ENCODE data around the gene PROSER3.

PROSER3 gene

GRCh38 chr19:35736913-35737886 is 20.8 kb upstream of the PROSER3 start:
- Histone ChIP-seq H3K4me3 (ENCODE audit: low read length) (no peak overlapping the region), H3K27ac (ENCODE audit: low read depth, low read length) (no peak overlapping the region), H3K36me3 (ENCODE audit: control insufficient read depth, insufficient read depth, low read length) (peaks cover 32% of the 10 kb centered on the region), H3K27me3 (ENCODE audit: control insufficient read depth, insufficient read depth, low read length) (no peaks in the 10 kb centered on the region), H3K9ac (ENCODE audit: low read length) (no peak overlapping the region), H3K4me1 (ENCODE audit: control insufficient read depth, insufficient read depth, low read length) (peaks cover 2% of the 10 kb centered on the region)

- Histone ChIP-seq H3K4me3 (ENCODE audit: low read length) (no peak overlapping the region), H3K4me1 (ENCODE audit: control insufficient read depth, insufficient read depth, low read length) (peaks cover 2% of the 10 kb centered on the region), H3K27ac (ENCODE audit: low read depth, low read length) (no peak overlapping the region), H3K27me3 (ENCODE audit: control insufficient read depth, insufficient read depth, low read length) (no peaks in the 10 kb centered on the region), H3K9ac (ENCODE audit: low read length) (no peak overlapping the region), H3K36me3 (ENCODE audit: control insufficient read depth, insufficient read depth, low read length) (peaks cover 32% of the 10 kb centered on the region)
Observed at GRCh38 chr19:35738021-35738886, 19.7 kb upstream of the PROSER3 start.

- peaks cover 2% of the 10 kb centered on the region for H3K4me1 ChIP-seq (ENCODE audit: control insufficient read depth, insufficient read depth, low read length)
- H3K27me3 ChIP-seq (ENCODE audit: control insufficient read depth, insufficient read depth, low read length): no peaks in the 10 kb centered on the region
- H3K27ac ChIP-seq (ENCODE audit: low read depth, low read length): no peak overlapping the region
- no peak overlapping the region for H3K4me3 ChIP-seq (ENCODE audit: low read length)
- H3K9ac ChIP-seq (ENCODE audit: low read length): no peak overlapping the region
- peaks cover 31% of the 10 kb centered on the region for H3K36me3 ChIP-seq (ENCODE audit: control insufficient read depth, insufficient read depth, low read length)
Observed at GRCh38 chr19:35738887-35739229, 19.1 kb upstream of the PROSER3 start.

GRCh38 chr19:35739275-35740107 is 18.5 kb upstream of the PROSER3 start:
- Histone ChIP-seq H3K36me3 (ENCODE audit: control insufficient read depth, insufficient read depth, low read length) (peaks cover 27% of the 10 kb centered on the region), H3K4me3 (ENCODE audit: low read length) (peak overlapping the region; percentile 67), H3K9ac (ENCODE audit: low read length) (no peak overlapping the region), H3K4me1 (ENCODE audit: control insufficient read depth, insufficient read depth, low read length) (peaks cover 7% of the 10 kb centered on the region), H3K27ac (ENCODE audit: low read depth, low read length) (no peak overlapping the region), H3K27me3 (ENCODE audit: control insufficient read depth, insufficient read depth, low read length) (no peaks in the 10 kb centered on the region)

- Histone ChIP-seq H3K4me3 (ENCODE audit: low read length) (peak overlapping the region; percentile 67), H3K27me3 (ENCODE audit: control insufficient read depth, insufficient read depth, low read length) (no peaks in the 10 kb centered on the region), H3K36me3 (ENCODE audit: control insufficient read depth, insufficient read depth, low read length) (peaks cover 22% of the 10 kb centered on the region), H3K4me1 (ENCODE audit: control insufficient read depth, insufficient read depth, low read length) (peaks cover 8% of the 10 kb centered on the region), H3K27ac (ENCODE audit: low read depth, low read length) (peak overlapping the region; percentile 38), H3K9ac (ENCODE audit: low read length) (no peak overlapping the region)
Observed at GRCh38 chr19:35740108-35740422, 17.9 kb upstream of the PROSER3 start.

- Histone ChIP-seq H3K36me3 (ENCODE audit: control insufficient read depth, insufficient read depth, low read length) (peaks cover 19% of the 10 kb centered on the region), H3K4me3 (ENCODE audit: low read length) (peak overlapping the region; percentile 77), H3K27me3 (ENCODE audit: control insufficient read depth, insufficient read depth, low read length) (no peaks in the 10 kb centered on the region), H3K9ac (ENCODE audit: low read length) (no peak overlapping the region), H3K27ac (ENCODE audit: low read depth, low read length) (peak overlapping the region; percentile 59), H3K4me1 (ENCODE audit: control insufficient read depth, insufficient read depth, low read length) (peaks cover 8% of the 10 kb centered on the region)
Observed at GRCh38 chr19:35740423-35741202, 17.4 kb upstream of the PROSER3 start.

- Histone ChIP-seq H3K36me3 (ENCODE audit: control insufficient read depth, insufficient read depth, low read length) (peaks cover 19% of the 10 kb centered on the region), H3K27ac (ENCODE audit: low read depth, low read length) (peak overlapping the region; percentile 59), H3K4me1 (ENCODE audit: control insufficient read depth, insufficient read depth, low read length) (peaks cover 11% of the 10 kb centered on the region), H3K4me3 (ENCODE audit: low read length) (peak overlapping the region; percentile 77), H3K27me3 (ENCODE audit: control insufficient read depth, insufficient read depth, low read length) (no peaks in the 10 kb centered on the region), H3K9ac (ENCODE audit: low read length) (no peak overlapping the region)
Observed at GRCh38 chr19:35741203-35741515, 16.8 kb upstream of the PROSER3 start.

- Histone ChIP-seq H3K9ac (ENCODE audit: low read length) (no peak within 1 kb of the TSS), H3K27me3 (ENCODE audit: control insufficient read depth, insufficient read depth, low read length) (no peaks in the 10 kb centered on the region), H3K36me3 (ENCODE audit: control insufficient read depth, insufficient read depth, low read length) (peaks cover 17% of the 10 kb centered on the region), H3K27ac (ENCODE audit: low read depth, low read length) (no peak within 1 kb of the TSS), H3K4me3 (ENCODE audit: low read length) (peak within 1 kb of the TSS; percentile 51), H3K4me1 (ENCODE audit: control insufficient read depth, insufficient read depth, low read length) (peaks cover 11% of the 10 kb centered on the region)
Observed at GRCh38 chr19:35742121-35742724, 15.8 kb upstream of the PROSER3 start, which contains the start of gene IGFLR1. Gene IGFLR1 (minus strand): TSS chr19:35742452. CDS start chr19:35741180, 1,272 bp downstream.

GRCh38 chr19:35743640-35744429 is 14.1 kb upstream of the PROSER3 start:
- Histone ChIP-seq H3K9ac (ENCODE audit: low read length) (peak overlapping the region; percentile 14), H3K36me3 (ENCODE audit: control insufficient read depth, insufficient read depth, low read length) (peaks cover 2% of the 10 kb centered on the region), H3K4me1 (ENCODE audit: control insufficient read depth, insufficient read depth, low read length) (peaks cover 11% of the 10 kb centered on the region), H3K27ac (ENCODE audit: low read depth, low read length) (peak overlapping the region; percentile 100), H3K27me3 (ENCODE audit: control insufficient read depth, insufficient read depth, low read length) (no peaks in the 10 kb centered on the region), H3K4me3 (ENCODE audit: low read length) (peak overlapping the region; percentile 86)

GRCh38 chr19:35744430-35745327 is 13.3 kb upstream of the PROSER3 start:
- no peaks in the 10 kb centered on the region for H3K27me3 ChIP-seq (ENCODE audit: control insufficient read depth, insufficient read depth, low read length)
- H3K4me3 ChIP-seq (ENCODE audit: low read length): peak overlapping the region; percentile 86
- peaks cover 15% of the 10 kb centered on the region for H3K4me1 ChIP-seq (ENCODE audit: control insufficient read depth, insufficient read depth, low read length)
- H3K9ac ChIP-seq (ENCODE audit: low read length): peak overlapping the region; percentile 75
- H3K27ac ChIP-seq (ENCODE audit: low read depth, low read length): peak overlapping the region; percentile 100
- no peaks in the 10 kb centered on the region for H3K36me3 ChIP-seq (ENCODE audit: control insufficient read depth, insufficient read depth, low read length)

Measured in rectal smooth muscle tissue (tissue), 1 donor.